HG02852 (cell line): Measurements from ENCODE around the gene ARHGEF25.
"Not testable (repeated sequence)": the region's sequence is repeated elsewhere in the genome, so short reads cannot be mapped to it uniquely, and the experiment has no call there.

Experiments used
- ATAC-seq: cut with Tn5 transposase; IDR thresholded peaks from one replicate; pipeline ENCODE4 v1.9.1; 2021; ENCODE audit warnings: mild to moderate bottlenecking, moderate library complexity; ENCODE audit not compliant: unreplicated experiment

ARHGEF25 gene

DNA sequence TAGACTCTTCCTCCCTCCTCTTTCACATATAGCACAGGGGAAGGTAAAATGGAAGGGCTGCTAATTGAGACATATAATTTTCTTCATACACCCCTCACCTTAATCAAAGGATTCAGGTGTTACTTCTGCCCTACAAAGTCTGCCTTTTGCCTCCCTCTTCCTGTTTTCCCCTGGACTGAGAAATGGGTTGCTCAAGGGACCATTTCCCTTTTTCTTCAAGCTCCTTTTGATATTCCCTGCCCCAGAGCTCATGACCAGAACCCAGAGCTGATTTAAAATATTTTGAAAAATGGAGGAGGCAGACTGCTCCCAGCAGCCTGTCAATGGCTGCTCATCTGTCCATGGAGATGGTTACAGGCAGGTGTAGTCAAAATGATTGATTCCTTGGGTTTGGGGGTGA, 26.5 kb upstream of the ARHGEF25 start:
- ATAC-seq: no peak

DNA sequence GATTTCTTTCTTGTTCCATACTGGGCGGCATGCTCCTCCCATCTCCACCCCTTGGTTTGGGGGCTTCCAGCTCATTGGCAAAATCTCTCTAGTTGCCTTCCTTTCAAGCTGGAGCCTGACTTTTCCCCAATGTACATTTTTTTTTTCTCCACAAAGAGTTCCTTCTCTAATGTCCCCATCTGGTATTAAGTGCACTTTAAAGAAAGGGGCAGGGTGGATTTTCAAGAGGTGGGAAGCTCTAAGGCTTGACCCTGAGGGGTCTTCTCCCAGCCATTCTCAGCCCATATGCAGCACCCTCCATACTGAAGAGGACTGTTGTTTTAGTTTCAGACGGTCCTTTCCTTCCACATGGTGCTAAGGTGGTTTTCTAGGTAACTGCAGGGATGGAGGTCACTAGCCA, 26.1 kb upstream of the ARHGEF25 start:
- ATAC-seq: no peak

DNA sequence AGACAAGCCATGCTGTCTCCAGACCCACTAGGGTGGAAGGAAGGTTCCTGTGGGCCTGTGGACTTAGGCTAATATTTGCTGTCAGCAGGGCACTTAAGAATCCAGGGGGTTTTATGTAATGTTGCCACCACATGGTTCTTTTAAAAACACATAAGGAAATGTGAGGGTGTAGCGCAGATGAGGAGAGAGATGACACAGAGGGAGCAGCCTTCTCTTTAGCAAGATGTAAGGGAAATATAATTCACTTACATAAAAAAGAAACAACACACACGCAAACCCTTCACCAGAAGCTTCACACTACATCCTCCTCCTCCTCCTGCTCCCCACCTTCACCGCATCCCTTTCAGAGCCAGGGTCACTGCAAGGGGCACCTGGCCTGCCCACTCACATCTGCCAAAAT, 25.1 kb upstream of the ARHGEF25 start:
- ATAC-seq: no peak

DNA sequence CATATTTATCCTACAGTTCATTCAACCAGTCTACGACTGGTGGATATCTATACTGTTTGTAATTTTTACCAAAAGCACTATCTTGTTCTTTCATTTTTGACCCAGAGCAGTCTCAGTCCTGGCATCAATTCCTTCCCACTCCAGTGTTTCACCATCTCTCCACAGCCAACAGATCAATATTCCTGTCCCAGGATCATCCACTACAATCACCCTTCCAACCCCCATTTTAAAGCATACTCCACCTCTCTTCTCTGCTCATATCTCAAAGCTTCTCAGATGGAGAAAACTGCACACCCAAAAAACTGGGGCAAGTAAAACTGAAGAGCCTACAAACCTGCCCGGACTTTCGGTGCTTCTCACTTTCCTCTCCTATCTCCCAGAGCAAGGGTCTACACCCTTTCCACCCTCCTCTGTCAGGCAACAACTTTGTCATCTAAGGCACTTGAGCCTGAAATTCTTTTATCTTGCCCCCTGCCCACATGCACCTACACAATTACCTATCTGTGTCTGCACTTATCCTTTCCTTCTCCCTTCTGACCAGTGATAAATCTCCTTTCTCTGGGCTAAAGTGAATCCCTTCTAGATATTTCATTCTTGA, 24.3 kb upstream of the ARHGEF25 start:
- ATAC-seq: no peak

DNA sequence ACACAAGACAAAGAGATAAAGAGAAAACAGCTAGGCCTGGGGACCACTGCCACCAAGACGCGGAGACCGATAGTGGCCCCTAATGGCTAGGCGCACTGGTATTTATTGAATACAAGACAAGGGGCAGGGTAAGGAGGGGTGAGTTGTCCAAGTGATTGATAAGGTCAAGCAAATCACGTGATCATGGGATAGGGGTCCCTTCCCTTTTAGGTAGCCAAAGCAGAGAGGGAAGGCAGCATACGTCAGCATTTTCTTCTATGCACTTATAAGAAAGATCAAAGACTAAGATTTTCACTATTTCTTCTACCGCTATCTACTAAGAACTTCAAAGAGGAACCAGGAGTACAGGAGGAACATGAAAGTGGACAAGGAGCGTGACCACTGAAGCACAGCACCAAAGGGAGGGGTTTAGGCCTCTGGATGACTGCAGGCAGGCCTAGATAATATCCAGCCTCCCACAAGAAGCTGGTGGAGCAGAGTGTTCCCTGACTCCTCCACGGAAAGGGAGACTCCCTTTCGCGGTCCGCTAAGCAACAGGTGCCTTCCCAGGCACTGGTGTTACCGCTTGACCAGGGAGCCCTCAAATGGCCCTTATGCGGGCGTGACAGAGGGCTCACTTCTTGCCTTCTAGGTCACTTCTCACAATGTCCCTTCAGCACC, 22.2 kb upstream of the ARHGEF25 start:
- not testable (repeated sequence) for ATAC-seq

DNA sequence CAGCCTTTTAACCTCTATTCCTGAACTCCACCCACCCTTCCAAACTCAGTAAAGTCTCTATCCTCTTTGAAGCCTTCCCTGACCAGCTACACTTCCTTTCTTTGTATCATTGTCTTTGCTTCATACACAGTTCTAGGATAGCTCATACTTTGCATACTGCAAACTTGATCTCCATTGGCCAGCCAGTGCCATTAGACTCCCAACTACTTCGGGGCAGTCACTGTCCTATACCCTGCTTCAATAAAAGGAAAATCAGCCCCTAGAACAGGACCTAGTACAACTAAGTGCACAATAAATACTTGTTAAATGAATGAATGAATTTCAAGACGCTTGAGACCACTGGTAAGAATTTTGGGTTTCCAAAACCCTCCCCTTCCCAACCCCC, 20.8 kb upstream of the ARHGEF25 start:
- no peak for ATAC-seq

DNA sequence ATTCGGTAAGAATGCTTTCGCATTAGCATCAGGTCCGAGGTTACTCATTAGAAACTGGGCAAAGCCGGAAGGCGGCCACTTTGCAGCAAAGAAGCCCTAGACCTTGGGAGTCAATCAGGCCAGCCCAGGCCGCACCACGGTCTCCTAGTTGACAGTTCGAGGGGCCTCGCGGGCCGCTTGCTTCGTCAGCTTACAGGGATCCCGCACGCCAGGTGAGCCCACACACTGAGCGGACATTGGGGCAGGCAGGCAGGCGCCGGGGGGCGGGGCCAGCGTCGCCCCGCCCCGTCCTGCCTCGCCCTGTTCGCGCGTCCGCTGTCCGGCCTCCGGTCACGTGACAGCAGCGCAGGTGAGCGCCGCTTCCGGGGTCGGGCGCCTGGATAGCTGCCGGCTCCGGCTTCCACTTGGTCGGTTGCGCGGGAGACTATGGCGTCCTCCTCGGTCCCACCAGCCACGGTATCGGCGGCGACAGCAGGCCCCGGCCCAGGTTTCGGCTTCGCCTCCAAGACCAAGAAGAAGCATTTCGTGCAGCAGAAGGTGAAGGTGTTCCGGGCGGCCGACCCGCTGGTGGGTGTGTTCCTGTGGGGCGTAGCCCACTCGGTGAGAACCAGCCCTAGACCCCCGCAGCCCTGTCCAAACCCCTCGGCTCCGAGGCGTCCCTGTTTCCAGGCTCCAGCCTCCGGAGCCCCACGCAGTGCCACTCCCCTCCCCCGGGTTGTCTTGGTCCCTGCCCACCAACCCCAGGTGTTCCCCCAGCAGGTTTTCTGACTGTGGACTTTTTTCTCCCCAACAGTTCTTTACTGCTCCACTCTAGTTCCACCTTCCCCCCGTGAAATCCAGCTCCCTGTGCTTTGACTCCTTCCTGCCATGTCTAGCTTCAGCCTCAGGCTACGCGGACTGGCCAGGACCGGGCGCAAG, 20.1 kb upstream of the ARHGEF25 start, which contains the start of gene PIP4K2C:
TSS of gene PIP4K2C (plus strand) at position 329 of the 918 bp plus-strand sequence. CDS start at position 427, 98 bp downstream.
- peak; percentile 97 for ATAC-seq

DNA sequence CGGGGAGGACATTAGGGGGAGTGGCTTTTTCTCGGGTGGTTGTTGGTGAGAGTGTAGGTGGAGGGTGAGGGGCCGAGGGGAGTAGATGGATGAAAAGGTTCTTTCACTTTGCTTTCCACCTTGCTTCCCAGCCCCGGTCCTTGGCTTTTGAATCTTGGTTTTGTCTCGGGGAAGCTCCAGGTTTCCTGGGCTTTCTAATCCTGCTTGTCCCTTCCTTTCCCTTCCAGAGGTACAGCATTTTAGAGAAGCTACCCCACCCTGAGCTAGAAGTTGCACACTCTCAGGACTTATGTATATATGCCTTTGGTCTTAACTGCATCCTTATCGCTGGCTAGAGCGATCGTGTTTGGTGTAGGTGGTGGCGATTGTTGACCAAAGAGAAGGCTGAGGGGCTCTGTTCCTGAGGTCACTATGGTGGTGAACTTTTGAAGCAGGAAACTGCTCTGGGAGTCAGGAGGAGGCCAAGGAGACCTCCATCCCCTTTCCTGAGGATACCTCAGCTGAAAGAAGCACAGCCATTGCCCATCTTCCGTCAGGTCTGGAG, 19.4 kb upstream of the ARHGEF25 start:
- ATAC-seq: peak; percentile 11

DNA sequence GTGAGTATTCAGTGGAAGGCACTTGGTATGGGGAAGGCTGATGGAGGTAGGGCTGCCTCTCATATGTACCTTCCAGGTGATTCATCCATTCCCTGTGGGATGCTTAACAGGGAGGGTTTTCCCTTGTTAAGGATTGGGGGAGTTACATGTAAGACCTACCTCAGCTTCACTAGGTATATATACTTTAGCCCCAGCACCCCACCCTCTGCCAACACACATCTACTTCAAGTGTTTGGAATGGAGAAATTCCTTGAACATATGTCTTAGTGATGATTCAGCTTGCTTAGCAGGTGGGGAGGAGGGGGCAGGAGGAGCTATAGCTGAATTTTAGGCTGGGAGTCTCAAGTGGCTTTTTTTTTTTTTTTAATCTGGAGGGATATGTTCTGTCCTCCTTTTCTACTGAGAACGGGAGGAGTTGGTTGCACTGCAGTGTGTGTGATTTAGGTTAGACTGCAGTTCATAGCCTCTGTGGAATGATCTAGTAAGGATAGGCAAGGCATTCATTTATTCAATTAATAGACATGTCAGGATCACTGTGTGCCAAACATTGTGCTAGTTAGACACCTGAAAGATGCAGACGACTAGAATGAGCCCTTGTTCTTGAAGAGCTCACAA, 18.6 kb upstream of the ARHGEF25 start:
- no peak for ATAC-seq

DNA sequence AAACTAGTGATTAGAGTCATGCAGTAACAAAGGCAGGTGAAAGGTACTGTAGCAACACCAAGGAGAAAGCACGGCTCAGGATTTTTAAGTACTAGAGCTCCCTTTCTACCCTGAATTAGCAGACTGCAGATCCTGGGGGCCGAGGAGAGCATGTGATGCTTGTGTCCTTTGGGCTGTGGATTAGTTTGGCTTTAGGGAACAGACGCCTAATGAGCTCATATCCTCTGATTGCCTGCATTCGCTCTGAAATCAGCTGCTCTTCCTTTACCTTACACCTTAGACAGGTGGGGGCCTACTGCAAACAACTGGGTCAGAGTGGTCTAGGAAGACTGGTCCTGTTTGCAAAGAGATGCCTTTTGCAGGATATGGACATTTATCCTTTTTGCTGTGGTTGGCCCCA, 18.0 kb upstream of the ARHGEF25 start:
- ATAC-seq: no peak

DNA sequence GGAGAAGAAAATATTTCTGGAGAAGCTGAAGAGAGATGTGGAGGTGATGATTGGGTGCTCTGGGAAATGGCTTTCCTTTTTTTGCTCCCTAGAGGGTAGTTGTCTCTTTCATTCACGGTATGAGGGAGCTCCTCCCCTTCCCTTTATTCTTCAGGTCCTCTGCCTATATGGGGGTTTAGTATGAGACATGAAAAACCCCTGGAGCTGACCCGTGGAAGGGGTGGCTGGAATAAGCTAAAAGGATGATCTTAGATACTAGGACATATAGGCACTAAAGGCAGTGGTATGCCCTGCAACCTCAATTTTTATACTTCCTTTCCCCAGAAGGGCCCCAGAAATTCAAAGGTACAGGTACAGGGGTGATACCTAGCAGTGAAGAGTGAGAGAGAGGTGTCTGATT, 10.8 kb upstream of the ARHGEF25 start:
- no peak for ATAC-seq

DNA sequence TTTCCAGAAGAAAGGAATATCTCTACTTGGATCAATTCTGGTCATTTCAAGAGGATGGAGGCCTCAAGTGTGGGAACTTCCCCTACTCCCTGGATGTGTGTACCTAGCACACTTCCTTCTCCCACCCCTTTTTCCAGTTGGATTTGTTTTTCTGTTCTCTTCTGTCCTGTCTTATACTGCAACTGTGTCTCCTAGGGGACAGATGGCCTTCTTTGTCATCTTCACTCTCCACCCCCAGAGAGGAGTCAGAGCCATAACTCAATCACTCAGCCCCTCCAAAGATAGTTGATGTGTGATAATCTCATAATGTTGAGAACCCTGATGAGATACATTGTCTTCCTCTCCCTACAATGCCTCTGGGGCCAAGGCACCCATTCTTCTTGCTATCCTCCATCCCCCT, 8.7 kb upstream of the ARHGEF25 start:
- no peak for ATAC-seq

DNA sequence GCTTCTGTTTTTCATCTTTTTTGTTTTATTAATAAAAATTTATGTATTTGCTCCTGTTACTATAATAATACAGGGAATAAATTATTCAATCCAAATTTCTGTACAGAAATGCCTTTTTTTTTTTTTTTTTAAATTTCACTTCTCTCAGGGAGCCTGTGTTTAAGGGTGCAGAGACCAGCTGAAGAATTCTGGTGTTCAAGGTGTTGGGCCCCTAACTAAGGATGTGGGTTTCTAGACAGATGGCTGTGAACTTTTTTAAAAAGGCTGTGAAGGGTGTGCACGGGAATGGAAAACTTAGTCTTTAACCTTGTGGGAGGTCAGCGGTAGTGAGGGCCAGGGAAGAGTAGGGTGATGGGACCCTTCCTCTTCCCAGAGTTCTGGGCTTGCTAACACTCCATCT, 7.9 kb upstream of the ARHGEF25 start:
- ATAC-seq: no peak

DNA sequence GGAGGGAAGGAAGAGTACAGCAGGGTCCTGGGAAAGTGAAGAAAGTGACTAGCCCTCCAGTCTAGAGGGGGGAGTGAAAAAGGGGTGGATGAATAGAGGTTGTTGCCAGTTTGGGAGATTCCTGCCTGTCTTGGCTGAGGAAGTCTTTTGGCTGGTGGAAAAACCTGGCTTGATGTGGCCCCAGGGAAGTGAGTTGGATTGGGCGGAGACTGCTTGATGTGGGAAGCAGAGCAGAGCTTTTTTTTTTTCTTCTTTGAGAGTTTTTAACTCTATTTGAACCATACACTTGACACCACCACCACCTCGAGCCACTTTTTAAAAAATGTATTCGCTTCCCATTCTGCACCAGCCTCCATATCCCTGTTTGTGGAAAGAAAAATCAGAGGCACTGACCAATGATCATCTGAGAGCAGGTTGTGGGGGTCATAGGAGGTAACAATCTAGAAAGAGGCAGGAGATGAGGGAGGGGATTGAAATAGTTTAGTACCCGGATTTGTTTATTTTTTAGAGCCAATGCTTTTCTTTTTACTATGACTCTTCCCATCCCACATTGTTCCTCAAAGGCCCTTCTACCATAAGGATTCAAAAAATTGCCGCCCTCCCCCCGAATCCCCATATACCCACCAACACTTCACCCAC, 7.3 kb upstream of the ARHGEF25 start:
- ATAC-seq: no peak

DNA sequence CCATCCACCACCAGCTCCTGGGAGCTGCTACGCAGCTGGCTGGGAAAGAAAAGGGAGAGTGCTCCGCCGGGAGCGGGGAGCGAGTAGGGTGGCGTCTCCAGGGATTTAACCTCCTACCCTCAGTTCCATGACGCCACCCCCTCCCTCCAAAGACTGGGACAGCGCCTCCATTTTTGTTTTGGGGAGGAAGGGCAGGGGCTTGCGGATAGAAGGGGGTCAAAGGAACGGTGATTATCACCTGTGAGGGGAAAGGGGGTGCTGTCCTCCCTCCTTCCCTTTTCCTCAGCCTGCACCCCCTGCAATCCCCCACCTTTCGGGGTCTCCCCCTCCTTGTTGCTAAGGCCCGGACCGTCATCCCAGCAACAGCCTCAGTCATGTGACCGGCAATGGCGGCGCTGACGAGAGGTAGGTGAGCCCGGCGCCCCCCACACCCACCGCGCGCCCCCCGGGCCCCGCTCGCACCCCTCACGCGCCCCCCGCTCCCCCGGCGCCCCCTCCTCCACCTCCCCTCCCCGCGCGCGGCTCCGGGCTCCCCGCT, 6.7 kb upstream of the ARHGEF25 start, which contains the start of gene DTX3:
TSS of gene DTX3 (plus strand) at position 371 of the 538 bp plus-strand sequence. CDS start 1,694 bp downstream, outside the sequence.
- ATAC-seq: peak; percentile 79

DNA sequence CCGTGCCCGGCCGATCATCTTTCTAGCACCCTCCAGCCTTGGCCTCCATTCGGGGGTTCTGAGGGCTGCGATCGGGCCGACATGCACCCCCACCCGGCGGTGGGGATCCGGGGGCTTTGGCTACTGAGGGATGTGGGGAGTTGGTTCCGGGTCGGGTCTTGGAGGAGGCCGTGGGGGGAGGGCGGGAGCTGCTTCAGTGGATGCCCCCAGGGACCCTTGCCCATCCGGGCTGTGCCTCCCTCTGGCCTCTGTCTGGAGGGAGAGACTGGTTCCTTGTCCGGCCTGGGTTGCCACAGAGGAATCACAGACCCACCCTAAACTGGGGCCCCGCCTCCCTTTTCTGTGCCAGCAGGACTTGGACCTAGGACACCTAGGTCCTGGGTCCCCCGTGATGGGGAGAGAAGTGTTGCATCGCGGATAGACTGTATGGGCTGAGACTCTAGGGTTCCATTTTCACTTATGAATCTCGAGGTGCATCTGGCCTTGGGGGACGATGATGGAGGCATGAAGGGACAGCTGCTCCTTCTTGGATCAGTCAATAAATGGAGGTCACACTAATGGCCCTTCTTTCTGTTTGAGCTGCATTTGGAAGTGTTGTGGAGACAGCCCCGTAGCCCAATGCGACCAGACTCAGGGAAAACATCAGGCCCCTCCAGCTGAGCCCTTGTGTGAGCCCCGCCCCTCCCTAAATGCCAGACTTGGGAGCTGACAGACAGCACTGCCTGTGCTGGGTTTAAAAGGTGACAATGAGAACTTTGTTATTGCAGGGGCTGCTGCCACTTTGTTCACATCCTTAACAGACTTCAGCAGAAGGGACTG, 6.0 kb upstream of the ARHGEF25 start:
- peak; percentile 43 for ATAC-seq

DNA sequence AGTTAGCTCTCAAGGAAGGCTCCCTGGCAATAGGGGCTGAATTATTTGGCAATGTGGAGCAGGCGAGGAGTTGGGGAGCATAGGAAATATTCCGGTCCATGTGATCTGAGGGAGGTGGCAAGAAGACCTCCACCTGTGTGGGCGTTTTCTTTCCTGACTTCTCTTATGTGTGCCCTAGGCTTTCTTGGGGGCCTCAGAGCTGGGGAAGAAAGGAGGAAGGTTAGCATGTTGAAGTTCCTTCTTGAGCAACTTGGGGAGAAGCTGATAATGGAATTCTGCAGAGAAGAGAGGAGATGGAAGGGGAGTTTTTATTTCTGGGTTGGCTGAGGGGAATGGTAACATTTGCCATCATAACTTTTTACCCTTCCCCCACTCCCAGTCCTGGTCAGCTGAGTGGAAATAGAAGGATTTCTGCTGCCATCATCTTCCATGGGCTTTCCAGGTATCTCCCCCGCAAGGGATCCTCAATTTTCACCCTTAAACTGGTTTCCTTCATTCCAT, 5.4 kb upstream of the ARHGEF25 start:
- no peak for ATAC-seq

DNA sequence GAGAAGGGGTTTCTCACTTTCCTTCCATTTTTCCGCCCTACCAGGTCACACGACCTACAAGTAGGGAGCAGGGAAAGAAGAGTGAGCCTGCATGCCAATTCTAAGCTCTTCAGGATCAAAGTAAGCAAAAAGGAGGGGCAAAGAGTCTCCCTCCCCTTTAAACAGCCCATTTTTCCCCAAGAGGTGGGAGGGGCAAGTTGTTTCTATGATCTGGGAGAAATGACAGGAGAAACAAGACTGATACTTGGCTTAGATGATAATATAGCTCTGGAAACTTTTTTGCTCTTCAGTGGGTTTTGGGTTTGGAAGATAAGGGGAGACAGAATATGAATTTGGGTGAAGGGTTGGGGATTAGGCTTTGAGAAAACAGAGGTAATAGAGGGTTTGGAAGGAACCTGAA, 4.8 kb upstream of the ARHGEF25 start:
- ATAC-seq: no peak

DNA sequence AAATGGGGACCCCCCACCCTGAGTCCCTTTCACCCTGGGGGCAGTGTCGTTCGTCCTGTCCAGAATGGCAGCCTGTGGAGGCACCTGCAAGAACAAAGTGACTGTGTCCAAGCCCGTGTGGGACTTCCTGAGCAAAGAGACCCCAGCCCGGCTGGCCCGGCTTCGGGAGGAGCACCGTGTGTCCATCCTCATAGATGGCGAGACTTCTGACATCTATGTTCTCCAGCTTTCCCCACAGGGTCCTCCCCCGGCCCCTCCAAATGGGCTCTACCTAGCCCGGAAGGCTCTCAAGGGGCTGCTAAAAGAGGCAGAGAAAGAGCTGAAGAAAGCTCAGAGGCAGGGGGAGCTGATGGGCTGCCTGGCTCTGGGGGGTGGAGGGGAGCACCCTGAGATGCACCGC, 4.4 kb upstream of the ARHGEF25 start:
- ATAC-seq: no peak
